ENCODE data around the gene TAAR9.

TAAR9 gene

GRCh38 chr6:132537977-132538376 lies at the start of gene TAAR9:
TAAR9 (plus strand) TSS chr6:132538277; CDS start chr6:132538290, 13 bp downstream.
- no peak for DNase-seq (ENCODE audit: low spot score)

DNA sequence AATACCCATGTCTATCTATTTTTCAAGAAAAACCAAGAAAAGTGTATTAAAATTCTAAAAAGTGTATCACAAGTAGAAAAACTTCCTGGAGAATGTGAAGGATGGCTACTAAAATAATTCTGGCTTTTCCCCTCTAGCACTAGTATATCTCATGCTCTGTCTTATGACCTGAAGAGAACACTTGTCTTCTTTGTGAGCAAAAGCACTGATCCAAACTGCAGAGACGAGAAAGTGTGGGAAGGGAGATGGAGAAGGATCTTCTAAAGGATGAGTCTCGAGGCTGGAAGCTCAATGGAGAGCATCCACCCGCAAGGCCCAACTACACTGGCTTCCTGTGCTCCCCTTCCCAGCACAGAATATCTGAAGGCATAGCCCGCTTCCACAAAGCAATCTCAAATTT lies 48.7 kb upstream of the TAAR9 start:
- DNase-seq (ENCODE audit: low spot score) = peak; percentile 63

DNA sequence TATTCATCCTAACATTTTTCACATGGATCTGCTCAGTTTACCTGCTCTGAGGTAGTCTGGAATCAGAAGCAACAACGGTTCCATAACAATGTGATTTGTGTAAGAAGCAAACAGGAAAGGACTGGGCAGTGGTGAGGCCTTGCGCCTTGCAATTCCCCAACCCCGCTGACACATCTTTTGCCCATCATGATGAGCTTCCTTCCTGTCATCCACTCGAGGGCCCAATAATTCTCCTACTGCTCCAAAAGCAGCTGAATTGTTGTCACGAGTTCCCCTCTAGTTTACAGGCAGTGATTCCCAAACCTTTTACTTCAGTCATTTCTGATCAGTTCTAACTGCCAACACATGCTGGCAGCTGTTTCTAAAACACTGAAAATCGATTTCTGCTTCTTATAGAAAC lies 48.1 kb upstream of the TAAR9 start:
- DNase-seq (ENCODE audit: low spot score) = peak; percentile 54

DNA sequence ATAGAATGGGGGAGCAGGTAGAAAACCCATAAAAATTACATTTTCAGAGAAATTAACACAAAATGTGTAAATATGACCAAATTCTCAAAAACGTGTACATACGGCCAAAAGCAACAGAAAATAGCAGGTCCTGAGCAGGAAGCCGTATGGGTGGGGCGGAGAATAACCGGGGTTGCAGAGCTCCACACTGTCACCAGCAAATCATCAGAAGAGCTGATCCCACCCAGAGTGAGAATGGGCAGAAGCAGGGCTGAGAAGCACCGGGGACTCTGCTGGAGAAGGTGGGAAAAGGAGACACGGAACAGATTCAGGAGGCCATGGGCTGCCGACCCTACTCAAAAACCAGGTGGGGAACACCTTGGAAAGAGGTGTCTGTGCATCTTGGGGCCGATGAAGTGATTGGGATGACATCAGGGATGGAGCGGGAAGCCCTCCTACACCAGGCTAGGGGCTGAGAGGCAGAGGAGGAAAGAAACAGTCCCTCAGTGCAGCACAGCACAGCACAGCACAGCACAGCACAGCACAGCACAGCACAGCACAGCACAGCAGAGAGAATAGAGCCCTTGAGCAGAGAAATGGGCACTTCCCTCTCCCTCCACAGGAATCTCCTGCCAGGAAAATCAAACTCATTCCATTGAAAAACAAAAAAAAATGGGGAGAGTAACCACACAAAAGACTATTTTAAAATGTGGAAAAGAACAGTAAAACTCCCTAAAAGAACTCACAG lies 47.4 kb upstream of the TAAR9 start:
- peak; percentile 14 for DNase-seq (ENCODE audit: low spot score)

DNA sequence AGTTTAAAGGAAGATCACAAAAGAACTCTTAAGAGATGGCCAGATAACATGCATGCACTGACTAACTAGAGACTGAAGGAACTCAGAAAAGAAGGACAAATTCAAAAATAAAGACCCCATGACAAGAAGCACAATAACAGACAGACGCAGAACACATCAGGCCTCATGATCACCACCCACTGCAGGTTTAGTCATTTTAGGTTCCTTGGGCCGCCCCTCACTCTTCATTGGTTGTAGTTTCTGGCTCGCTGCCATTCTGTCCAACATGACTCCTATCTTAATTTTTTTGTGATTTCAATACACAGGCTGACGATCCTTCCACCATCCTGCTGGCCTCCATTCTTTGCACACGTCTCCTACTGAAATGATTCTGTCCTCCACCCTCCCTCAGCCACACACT lies 46.8 kb upstream of the TAAR9 start:
- peak; percentile 63 for DNase-seq (ENCODE audit: low spot score)

- DNase-seq (ENCODE audit: low spot score) = no peak
These were observed 46.2 kb upstream of the TAAR9 start for GRCh38 chr6:132491881-132492280.

- no peak for DNase-seq (ENCODE audit: low spot score)
These were observed 43.1 kb upstream of the TAAR9 start for GRCh38 chr6:132494954-132495353.

- no peak for DNase-seq (ENCODE audit: low spot score)
These were observed 42.4 kb upstream of the TAAR9 start for GRCh38 chr6:132495604-132496079.

DNA sequence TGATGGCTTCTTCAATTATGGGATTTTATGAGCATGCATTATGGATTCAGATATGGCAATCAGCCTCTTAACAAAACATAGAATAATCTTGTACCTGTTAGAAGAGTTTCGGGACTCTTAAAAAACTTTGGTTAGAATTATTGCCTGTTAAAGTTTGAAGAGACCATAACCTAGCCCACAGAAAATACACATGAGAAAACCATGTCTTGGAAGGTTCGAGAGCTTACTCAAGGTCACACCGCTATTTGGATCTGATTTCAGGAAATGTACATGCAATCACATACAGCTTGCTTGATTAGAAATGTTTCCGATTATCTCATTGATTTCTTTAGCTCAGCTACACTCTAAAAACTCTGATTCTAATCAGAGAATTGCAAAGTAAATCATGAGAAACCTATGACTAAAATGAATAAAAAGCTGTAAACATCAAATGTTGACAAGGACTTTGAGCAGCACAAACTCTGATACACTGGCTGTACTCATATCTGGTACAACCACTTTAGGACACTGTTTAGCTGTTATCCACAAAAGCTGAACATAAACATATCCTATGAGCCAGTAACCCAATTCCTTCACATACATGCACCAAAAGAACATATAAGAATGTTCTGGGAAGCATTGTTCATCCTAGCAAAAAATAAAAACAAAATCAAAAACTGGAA lies 41.4 kb upstream of the TAAR9 start:
- DNase-seq (ENCODE audit: low spot score) = no peak

- DNase-seq (ENCODE audit: low spot score) = no peak
These were observed 39.4 kb upstream of the TAAR9 start for GRCh38 chr6:132498638-132499037.

GRCh38 chr6:132499757-132500156 lies 38.3 kb upstream of the TAAR9 start:
- DNase-seq (ENCODE audit: low spot score) = no peak

DNA sequence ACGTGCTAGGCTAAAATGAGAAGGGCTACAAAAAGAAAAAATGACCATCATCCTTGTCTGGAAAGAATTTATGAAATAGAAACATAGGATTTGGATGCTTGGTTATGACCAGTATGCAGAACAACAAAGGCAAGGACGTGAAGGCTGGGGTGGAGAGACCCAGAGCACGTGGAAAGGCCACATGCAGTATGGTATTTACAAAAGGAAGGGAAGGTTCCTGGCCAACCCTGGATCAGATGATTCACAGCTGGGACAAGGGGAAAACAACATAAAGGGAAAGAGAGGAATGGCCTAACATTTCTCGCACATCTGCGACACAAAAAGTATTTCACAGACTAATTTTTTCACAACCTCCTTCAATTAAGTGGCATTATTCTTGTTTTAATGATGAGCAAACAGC lies 33.3 kb upstream of the TAAR9 start:
- DNase-seq (ENCODE audit: low spot score) = no peak

- DNase-seq (ENCODE audit: low spot score) = no peak
These were observed 32.9 kb upstream of the TAAR9 start for GRCh38 chr6:132505158-132505557.

GRCh38 chr6:132506461-132506860 lies 31.6 kb upstream of the TAAR9 start:
- no peak for DNase-seq (ENCODE audit: low spot score)

- no peak for DNase-seq (ENCODE audit: low spot score)
These were observed 30.9 kb upstream of the TAAR9 start for GRCh38 chr6:132506869-132507808.

DNA sequence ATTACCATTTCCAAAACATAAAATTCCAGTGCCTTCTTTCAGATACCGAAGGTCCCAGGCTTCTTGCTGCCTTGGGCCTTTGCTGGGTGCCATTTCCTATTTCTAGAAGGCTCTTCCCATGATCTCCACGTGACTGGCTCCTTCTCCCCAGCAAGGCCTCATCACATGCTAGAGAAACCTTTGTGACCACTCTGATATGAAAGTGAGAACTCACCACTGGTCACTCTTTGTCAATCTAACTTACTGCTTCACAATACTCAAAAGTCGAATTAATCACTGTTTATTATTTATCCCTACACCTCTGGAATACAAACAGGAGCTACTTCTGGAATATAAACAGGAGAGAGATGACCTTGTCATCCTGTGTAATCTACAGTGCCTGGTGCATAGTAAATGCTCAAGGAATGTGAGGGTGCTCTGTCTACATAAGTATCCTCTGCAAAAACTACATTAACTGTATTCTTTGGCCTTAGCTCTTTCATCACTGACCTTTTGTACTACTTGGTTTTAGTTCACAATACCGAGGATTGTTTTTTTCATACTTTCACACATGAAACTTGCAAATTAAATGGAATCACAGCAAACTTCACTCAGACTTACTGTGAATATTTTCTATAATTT lies 26.8 kb upstream of the TAAR9 start:
- DNase-seq (ENCODE audit: low spot score) = peak; percentile 41

DNA sequence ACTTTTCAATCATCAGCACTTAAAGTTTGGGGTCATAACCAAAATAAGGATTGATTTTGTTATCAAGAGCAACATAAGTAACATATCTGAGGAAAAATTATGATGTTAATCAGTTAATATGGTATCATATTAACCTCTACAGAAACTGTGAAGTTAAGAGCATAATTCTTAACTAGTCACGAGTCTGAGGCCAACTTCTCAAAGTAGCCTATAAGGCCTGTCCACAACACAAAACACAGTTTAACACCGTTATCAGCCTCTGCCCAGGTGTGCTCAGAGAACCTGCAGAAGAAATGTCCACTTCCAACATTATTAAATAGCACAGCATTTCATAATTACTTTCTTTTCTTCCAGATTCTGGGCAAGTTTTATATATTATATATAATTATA lies 26.3 kb upstream of the TAAR9 start:
- DNase-seq (ENCODE audit: low spot score) = no peak

DNA sequence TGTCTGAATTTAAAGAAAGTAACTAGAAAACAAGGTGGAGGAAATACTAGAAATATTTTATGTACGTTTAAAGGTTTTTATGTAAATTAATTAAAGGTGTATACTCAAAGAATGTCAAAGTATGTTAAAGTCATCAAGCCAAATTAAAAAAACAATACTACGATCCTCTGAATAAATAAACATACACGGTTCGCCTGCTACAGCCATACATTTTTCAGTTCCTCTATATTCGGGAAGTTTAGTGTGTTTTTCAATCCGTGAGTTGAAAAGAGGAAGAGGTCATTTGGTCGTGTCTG lies 25.8 kb upstream of the TAAR9 start:
- DNase-seq (ENCODE audit: low spot score) = no peak

- peak; percentile 87 for DNase-seq (ENCODE audit: low spot score)
These were observed 25.1 kb upstream of the TAAR9 start, which contains the start of gene STX7 for GRCh38 chr6:132512638-132513632. STX7 (minus strand) TSS chr6:132513116; CDS start chr6:132503530, 9,586 bp downstream.

DNA sequence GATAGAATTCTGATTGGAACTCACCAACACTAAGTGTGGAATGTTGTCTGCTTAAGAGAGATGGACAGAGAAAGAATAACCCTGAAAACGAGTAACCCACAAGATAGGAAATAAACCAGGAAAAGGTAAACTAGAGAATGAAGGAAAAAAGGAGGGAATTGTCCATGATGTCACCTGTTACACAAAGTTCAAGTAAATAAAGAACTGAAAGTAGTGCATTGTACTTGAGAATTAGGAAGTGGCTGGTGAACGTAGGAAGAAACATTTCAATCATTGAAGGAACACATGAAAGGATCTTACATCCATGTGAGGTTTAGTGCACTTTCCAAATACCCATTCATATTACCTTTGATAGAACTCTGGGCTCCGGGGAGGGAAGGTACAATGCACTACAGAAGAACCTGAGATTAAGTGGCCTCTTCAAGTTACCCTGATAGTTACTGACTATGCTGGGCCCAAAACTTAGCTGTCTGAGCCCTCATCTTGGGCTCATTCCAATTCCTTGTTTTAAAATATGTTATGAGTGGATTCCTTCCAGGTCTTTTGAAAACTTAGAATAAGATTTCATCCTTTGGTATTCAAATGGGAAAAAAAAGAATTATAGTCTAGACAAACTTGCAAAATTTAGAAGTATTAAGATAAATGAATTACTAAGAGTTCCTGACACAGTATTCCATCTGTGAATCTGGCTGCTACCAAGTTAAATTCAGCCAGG lies 24.1 kb upstream of the TAAR9 start:
- DNase-seq (ENCODE audit: low spot score) = no peak
